ENCODE measurements around the gene SEPTIN12. TPM values are rescaled to one million over a fixed set of nuclear protein-coding genes. Genes with fewer than 3 reads are reported as not detected.

SEPTIN12 gene
- total and polyA plus RNA-seq, 7 donors, result 0.41 TPM; not detected in 6

GRCh38 chr16:4736546-4736945 is 51.6 kb downstream of the SEPTIN12 start:
- H3K27me3 ChIP-seq (ENCODE audit: insufficient read depth in 3 of 3, low read length in 2 of 3), result no peaks in the 10 kb centered on the region
- WGBS, 3 donors, result 81 to 90% (median 85%) methylated on average over 4 of the region's 4 CpGs
- peaks cover 9% of the 10 kb centered on the region for H3K4me1 ChIP-seq
- H3K27ac ChIP-seq, result no peak overlapping the region
- TF ChIP-seq, protein P1, sequence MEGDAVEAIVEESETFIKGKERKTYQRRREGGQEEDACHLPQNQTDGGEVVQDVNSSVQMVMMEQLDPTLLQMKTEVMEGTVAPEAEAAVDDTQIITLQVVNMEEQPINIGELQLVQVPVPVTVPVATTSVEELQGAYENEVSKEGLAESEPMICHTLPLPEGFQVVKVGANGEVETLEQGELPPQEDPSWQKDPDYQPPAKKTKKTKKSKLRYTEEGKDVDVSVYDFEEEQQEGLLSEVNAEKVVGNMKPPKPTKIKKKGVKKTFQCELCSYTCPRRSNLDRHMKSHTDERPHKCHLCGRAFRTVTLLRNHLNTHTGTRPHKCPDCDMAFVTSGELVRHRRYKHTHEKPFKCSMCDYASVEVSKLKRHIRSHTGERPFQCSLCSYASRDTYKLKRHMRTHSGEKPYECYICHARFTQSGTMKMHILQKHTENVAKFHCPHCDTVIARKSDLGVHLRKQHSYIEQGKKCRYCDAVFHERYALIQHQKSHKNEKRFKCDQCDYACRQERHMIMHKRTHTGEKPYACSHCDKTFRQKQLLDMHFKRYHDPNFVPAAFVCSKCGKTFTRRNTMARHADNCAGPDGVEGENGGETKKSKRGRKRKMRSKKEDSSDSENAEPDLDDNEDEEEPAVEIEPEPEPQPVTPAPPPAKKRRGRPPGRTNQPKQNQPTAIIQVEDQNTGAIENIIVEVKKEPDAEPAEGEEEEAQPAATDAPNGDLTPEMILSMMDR (IDR thresholded peaks at IDR 0.05), result no peak
- peaks cover 0 to 7% of the 10 kb centered on the region in 2 donors for H3K36me3 ChIP-seq (ENCODE audit: insufficient read depth in 1 of 2, low read depth in 1 of 2)
- H3K9me3 ChIP-seq, result no peaks in the 10 kb centered on the region
- no peak overlapping the region for H3K4me3 ChIP-seq
- intact Hi-C loops (cut with DNase I), result no loop called here
- peak in 1 of 2 donors; percentile 45 for DNase-seq
- no peak for ATAC-seq

DNA sequence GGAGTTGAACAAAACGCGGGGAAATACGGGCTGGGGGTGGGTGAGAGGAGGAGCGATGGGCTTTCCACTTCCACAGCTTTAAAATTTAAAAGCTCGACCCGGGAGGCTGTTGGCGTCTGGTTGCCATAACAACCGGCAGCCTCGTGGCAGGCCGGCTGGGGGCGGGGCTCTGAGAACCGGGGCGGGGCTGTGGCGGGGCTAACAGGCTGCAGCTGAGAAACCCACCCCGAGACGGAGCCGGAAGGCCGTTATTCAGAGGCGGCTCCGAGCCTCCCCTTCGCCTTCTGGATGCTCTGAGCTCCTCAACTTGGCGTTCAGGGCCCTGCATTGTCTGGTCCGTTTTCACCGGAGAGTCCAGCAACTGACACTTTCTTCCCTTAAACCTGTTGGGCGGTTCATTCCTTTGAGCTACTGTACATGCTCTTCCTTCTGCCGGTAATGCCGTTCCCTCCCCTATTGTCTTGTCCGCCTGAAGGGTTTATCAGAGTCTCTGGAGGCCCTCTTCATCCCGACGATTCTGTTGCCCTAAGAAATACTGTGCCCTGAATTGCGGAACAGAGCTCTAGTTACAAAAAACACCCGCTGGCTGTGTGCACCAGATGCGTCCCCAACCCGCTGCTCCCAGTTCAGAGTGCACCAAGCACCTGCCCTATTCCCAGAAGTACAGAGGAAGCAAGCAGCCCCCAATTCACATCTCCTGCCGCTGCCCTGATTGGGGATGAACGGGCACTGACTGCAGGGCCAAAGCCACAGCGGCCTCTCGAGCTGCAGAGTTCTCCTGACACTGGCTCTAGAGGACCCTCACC is 53.2 kb downstream of the SEPTIN12 start:
- intact Hi-C loops (cut with DNase I), result no loop called here
- Histone ChIP-seq H3K4me3 (peak overlapping the region; percentile 87), H3K9me3 (no peaks in the 10 kb centered on the region), H3K4me1 (peaks cover 9% of the 10 kb centered on the region), H3K27ac (peak overlapping the region; percentile 82), H3K27me3 (ENCODE audit: insufficient read depth in 3 of 3, low read length in 2 of 3) (no peaks in the 10 kb centered on the region), H3K36me3 (ENCODE audit: insufficient read depth in 1 of 2, low read depth in 1 of 2) (peaks cover 2 to 20% of the 10 kb centered on the region in 2 donors)
- peak; percentile 90 to 94 for DNase-seq
- peak; percentile 77 to 88 (median 79) for ATAC-seq
- TF ChIP-seq, protein P1 (IDR thresholded peaks at IDR 0.05), result no peak
- WGBS, 3 donors, result 6 to 7% (median 6%) methylated on average over 32 to 38 of the region's 38 CpGs

DNA sequence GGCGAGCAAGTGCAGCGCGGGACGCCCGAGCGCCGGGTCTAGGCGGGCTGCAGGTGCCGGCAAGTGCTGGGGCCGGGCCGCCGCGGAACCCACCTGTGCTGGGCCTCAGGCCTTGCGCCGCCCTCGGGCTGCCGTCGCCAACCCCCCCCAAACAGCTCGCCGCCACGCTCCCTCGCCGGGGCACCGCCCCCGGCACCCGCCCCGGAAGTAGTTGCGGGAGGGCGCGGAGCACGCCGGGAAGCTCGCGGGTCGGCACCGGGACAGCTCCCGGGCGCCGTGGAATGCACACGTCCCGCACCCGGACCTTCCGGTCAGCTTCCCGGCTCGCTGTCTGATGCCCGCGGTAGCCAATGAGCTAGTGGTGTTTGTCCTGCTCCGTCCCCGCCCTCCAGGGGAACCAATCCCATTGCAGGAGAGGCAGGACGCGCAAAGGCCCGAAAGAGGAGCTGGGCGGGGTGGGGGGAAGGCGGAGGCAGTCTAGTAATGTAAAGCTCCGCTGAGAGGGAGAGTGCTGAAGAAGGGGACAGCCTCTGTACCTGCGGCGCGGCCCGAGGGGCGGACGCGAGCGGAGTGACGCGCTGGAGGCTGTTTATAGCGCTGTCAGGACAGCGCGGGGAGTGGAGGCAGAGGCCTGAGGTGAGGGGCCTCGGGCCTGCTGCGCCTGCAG is 53.9 kb downstream of the SEPTIN12 start, which contains the start of the genes ANKS3 and DNAAF8:
ANKS3 (minus strand) TSS at position 209 of the 667 bp plus-strand sequence. CDS start 4,122 bp downstream, outside the sequence.
DNAAF8 (plus strand) TSS at position 475 of the 667 bp plus-strand sequence. CDS start 1,978 bp downstream, outside the sequence.
- intact Hi-C loops (cut with DNase I), result no loop called here
- DNase-seq (peak; percentile 98), ATAC-seq (peak; percentile 98)
- 0 to 1% (median 1%) methylated on average over 53 to 70 of the region's 70 CpGs for WGBS, 3 donors
- H3K36me3 ChIP-seq (ENCODE audit: insufficient read depth in 1 of 2, low read depth in 1 of 2), result peaks cover 2 to 28% of the 10 kb centered on the region in 2 donors
- H3K4me3 ChIP-seq, result peak within 1 kb of the TSS; percentile 87
- H3K4me1 ChIP-seq, result peaks cover 9% of the 10 kb centered on the region
- TF ChIP-seq, protein P1 (IDR thresholded peaks at IDR 0.05), result no peak
- H3K27ac ChIP-seq, result peak within 1 kb of the TSS; percentile 82
- H3K27me3 ChIP-seq (ENCODE audit: insufficient read depth in 3 of 3, low read length in 2 of 3), result no peaks in the 10 kb centered on the region
- H3K9me3 ChIP-seq, result no peaks in the 10 kb centered on the region

GRCh38 chr16:4733747-4734062 is 54.4 kb downstream of the SEPTIN12 start:
- peak in 1 of 4 donors; percentile 2 for ATAC-seq

More at GRCh38 chr16:4733747-4734062, 54.4 kb downstream of the SEPTIN12 start:
- H3K4me3 ChIP-seq, result peak overlapping the region; percentile 87
- intact Hi-C loops (cut with DNase I), result no loop called here
- H3K27me3 ChIP-seq (ENCODE audit: insufficient read depth in 3 of 3, low read length in 2 of 3), result no peaks in the 10 kb centered on the region
- WGBS, 3 donors, result 0% methylated on average over 17 to 19 of the region's 19 CpGs
- peak overlapping the region; percentile 82 for H3K27ac ChIP-seq
- TF ChIP-seq, protein P1 (IDR thresholded peaks at IDR 0.05), result no peak
- H3K9me3 ChIP-seq, result no peaks in the 10 kb centered on the region
- peak in 1 of 2 donors; percentile 37 for DNase-seq
- H3K4me1 ChIP-seq, result peaks cover 9% of the 10 kb centered on the region
- peaks cover 2 to 33% of the 10 kb centered on the region in 2 donors for H3K36me3 ChIP-seq (ENCODE audit: insufficient read depth in 1 of 2, low read depth in 1 of 2)
